Stimulated activated CD4-positive, alpha-beta T cell treated with anti-CD3 and anti-CD28 coated beads, Interleukin-4, amount 100 ng/mL, for 48 hours (primary cell): ENCODE measurements around the gene DONSON.

Experiments used
- DNase-seq, 2 donors: peaks; one replicate each; pipeline ENCODE4 v3.0.0-alpha.2; 2020; ENCODE audit warnings: low read depth in 2 of 2

The DONSON gene

GRCh38 chr21:33562389-33562788 lies 26.1 kb downstream of the DONSON start:
- no peak for DNase-seq

- DNase-seq: no peak
Observed at GRCh38 chr21:33561373-33561772, 27.1 kb downstream of the DONSON start.

- DNase-seq: no peak
Observed at GRCh38 chr21:33560965-33561364, 27.5 kb downstream of the DONSON start.

- no peak for DNase-seq
Observed at GRCh38 chr21:33559813-33560212, 28.7 kb downstream of the DONSON start.

- no peak for DNase-seq
Observed at GRCh38 chr21:33558777-33559421, 29.6 kb downstream of the DONSON start.

GRCh38 chr21:33557447-33557846 lies 31.0 kb downstream of the DONSON start:
- DNase-seq: no peak

GRCh38 chr21:33554982-33555344 lies 33.5 kb downstream of the DONSON start:
- no peak for DNase-seq

- no peak for DNase-seq
Observed at GRCh38 chr21:33554236-33554981, 34.1 kb downstream of the DONSON start.

- no peak for DNase-seq
Observed at GRCh38 chr21:33552999-33553598, 35.4 kb downstream of the DONSON start.

- no peak for DNase-seq
Observed at GRCh38 chr21:33552093-33552998, 36.1 kb downstream of the DONSON start.

- DNase-seq: no peak
Observed at GRCh38 chr21:33551664-33552063, 36.8 kb downstream of the DONSON start.

- DNase-seq: no peak
Observed at GRCh38 chr21:33550772-33551660, 37.5 kb downstream of the DONSON start.

GRCh38 chr21:33549848-33550771 lies 38.4 kb downstream of the DONSON start:
- no peak for DNase-seq

GRCh38 chr21:33546086-33546485 lies 42.4 kb downstream of the DONSON start:
- no peak for DNase-seq

GRCh38 chr21:33544451-33545195 lies 43.9 kb downstream of the DONSON start:
- DNase-seq: no peak

GRCh38 chr21:33543505-33544129 lies 44.9 kb downstream of the DONSON start:
- peak; percentile 71 to 74 for DNase-seq

- peak; percentile 93 to 97 for DNase-seq
Observed at GRCh38 chr21:33542640-33543504, 45.6 kb downstream of the DONSON start, which contains the start of gene SON. Gene SON, plus strand, starts transcription at chr21:33543038. Its CDS starts 55 bp downstream, at chr21:33543093.
